BJ (cell line): ENCODE data around the gene MSL3. TPM values are rescaled to one million over a fixed set of nuclear protein-coding genes. Genes with fewer than 3 reads are reported as not detected.

Experiments used
- CTCF ChIA-PET: fragments of 350-600 bp; formaldehyde crosslinking; extraction: SDS; loops from one replicate; lab custom pipeline; 2021; ENCODE audit warnings: antibody characterized with exemption, inconsistent platforms; lab: Yijun Ruan, JAX
- POLR2A ChIA-PET: fragments of 300-600 bp; sonication (Branson Sonifier 250); formaldehyde crosslinking; extraction: SDS; loops from one replicate; lab custom pipeline; 2021; ENCODE audit warnings: antibody characterized with exemption; lab: Charles Lee
- DNase-seq: peaks from one replicate; pipeline ENCODE4 v3.0.0-alpha.2; 2011; ENCODE audit warnings: low read depth
- H3K27me3 ChIP-seq: 2 replicates; pipeline ENCODE4 v1.6.0; 2011; ENCODE audit warnings: low read length; ENCODE audit not compliant: control insufficient read depth, insufficient read depth
- H3K36me3 ChIP-seq: 2 replicates; pipeline ENCODE4 v1.5.1; 2011; ENCODE audit warnings: low read length; ENCODE audit not compliant: control insufficient read depth, insufficient read depth
- H3K4me3 ChIP-seq: 2 replicates; pipeline ENCODE4 v1.5.1; 2011; ENCODE audit warnings: low read depth, mild to moderate bottlenecking, control low read depth, low read length
- polyA plus RNA-seq: library from polyadenylated mRNA; depleted of rRNA; stranded (reverse); fragments of >200 nt; gene quantifications from 2 replicates; pipeline ENCODE4 v1.2.3, GENCODE V29; 2011
- TF ChIP-seq, protein P1 (sequence below): IDR thresholded peaks from 2 replicates; pipeline ENCODE4 v1.5.1; 2011; ENCODE audit warnings: low read depth, mild to moderate bottlenecking, control low read depth, inconsistent platforms, low read length, moderate library complexity; ENCODE audit not compliant: insufficient read depth

MSL3 gene
- polyA plus RNA-seq, 1 experiment = 27.2 TPM

GRCh38 chrX:11745881-11746280 is 12.2 kb upstream of the MSL3 start:
- CTCF ChIA-PET = interaction anchor here (1.2 kb wide), 1 partner anchor 214 kb away, joined by 3 read pairs; no protein-coding TSS in a partner anchor

DNA sequence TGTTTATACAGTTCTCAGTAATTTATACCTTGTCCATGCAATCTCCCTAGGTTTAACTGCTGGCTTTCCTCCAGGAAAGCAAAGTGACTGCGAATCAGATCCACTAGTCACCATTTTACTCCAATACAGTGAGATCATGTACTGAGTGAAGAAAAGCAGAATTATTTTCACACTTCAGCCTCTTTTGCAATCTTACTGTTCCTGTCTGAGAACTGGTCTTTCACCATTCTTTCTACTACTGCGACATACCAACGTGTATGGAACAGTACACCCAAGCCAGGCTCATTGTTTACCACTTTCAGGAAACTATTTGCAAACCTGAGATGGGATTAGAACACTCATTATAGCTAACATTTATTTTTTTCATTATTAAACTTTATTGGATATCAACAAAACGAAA is 8.0 kb upstream of the MSL3 start:
- TF ChIP-seq, protein P1, sequence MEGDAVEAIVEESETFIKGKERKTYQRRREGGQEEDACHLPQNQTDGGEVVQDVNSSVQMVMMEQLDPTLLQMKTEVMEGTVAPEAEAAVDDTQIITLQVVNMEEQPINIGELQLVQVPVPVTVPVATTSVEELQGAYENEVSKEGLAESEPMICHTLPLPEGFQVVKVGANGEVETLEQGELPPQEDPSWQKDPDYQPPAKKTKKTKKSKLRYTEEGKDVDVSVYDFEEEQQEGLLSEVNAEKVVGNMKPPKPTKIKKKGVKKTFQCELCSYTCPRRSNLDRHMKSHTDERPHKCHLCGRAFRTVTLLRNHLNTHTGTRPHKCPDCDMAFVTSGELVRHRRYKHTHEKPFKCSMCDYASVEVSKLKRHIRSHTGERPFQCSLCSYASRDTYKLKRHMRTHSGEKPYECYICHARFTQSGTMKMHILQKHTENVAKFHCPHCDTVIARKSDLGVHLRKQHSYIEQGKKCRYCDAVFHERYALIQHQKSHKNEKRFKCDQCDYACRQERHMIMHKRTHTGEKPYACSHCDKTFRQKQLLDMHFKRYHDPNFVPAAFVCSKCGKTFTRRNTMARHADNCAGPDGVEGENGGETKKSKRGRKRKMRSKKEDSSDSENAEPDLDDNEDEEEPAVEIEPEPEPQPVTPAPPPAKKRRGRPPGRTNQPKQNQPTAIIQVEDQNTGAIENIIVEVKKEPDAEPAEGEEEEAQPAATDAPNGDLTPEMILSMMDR = no peak
- ChIA-PET CTCF (interaction anchor here (1.5 kb wide), 1 partner anchor 13 kb away, joined by 3 read pairs; no protein-coding TSS in a partner anchor), POLR2A (no interaction called here)

More at GRCh38 chrX:11745881-11746280, 12.2 kb upstream of the MSL3 start:
- no peaks in the 10 kb centered on the region for H3K36me3 ChIP-seq
- 0 out of 2 replicates have a peak, but pooled peaks cover 5% of the 10 kb centered on the region for H3K27me3 ChIP-seq
- H3K4me3 ChIP-seq = no peak overlapping the region
- TF ChIP-seq, protein P1 = no peak
- no peak for DNase-seq
- POLR2A ChIA-PET = no interaction called here

DNA sequence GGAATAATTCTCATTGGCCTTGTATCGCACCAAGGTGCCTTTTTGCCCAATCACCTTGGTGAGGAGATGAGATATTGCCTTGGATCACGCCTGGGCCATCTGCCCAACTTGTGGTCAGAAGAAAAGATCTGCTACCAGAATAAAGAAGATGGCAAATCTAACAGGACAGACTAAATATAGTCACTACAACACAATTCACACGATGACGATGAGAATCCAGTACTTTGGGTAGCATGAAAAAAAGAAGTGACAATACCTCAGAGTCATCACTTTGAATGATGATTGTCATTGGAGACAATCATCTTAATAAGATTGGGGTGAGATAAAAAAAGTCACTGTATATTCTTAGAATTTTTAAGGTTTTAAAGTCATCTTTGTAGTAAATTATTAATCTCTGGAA is 7.3 kb upstream of the MSL3 start:
- Histone ChIP-seq H3K27me3 (0 out of 2 replicates have a peak, but pooled peaks cover 5% of the 10 kb centered on the region), H3K36me3 (no peaks in the 10 kb centered on the region), H3K4me3 (no peak overlapping the region)
- ChIA-PET POLR2A (no interaction called here), CTCF (interaction anchor here (1.5 kb wide), 1 partner anchor 13 kb away, joined by 3 read pairs; no protein-coding TSS in a partner anchor)
- no peak for DNase-seq
- TF ChIP-seq, protein P1 = no peak

More for the DNA sequence above, 8.0 kb upstream of the MSL3 start:
- H3K4me3 ChIP-seq = no peak overlapping the region
- H3K27me3 ChIP-seq = 0 out of 2 replicates have a peak, but pooled peaks cover 5% of the 10 kb centered on the region
- no peak for DNase-seq
- H3K36me3 ChIP-seq = no peaks in the 10 kb centered on the region

DNA sequence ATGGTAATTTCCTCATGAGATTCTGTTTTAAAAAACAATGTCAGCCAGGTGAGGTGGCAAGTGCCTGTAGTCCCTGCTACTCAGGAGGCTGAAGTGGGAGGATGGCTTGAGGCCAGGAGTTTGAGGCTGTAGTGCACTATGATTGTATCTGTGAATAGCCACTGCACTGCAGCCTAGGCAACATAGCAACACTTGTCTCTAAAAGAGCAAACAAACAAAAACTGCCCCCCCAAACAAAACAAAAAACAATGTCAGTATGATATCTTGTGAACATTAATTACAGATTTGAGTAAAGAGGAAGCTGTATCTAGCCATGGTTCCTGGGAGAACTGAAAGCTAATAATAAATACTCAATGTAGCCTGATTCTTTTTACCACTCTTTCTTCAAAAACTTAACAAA is 6.8 kb upstream of the MSL3 start:
- ChIA-PET POLR2A (no interaction called here), CTCF (interaction anchor here (1.3 to 1.5 kb wide), 2 partner anchors 12 to 14 kb away, joined by 3 to 5 read pairs; no protein-coding TSS in a partner anchor)
- H3K36me3 ChIP-seq = no peaks in the 10 kb centered on the region
- no peak for DNase-seq
- H3K27me3 ChIP-seq = 0 out of 2 replicates have a peak, but pooled peaks cover 2% of the 10 kb centered on the region
- no peak overlapping the region for H3K4me3 ChIP-seq
- TF ChIP-seq, protein P1 = no peak

DNA sequence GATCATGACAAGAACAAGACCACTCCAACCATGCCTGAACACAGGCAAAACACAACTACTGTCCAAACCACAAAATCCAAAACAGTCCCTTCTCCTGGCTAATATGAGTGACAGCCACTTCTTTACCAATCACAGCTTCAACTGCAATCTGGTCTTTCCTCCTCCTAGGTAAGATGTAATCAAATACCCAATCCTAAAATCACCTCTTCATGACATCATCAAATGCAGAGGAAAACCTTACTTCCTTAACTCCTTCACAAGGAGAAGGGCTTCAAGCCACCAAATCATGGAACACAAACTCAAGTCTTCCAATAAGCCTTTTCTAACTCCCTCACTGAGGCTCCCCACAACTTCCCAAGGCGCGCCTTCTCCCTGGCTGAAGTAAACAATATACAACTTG is 4.4 kb upstream of the MSL3 start:
- ChIA-PET POLR2A (no interaction called here), CTCF (interaction anchor here (0.6 kb wide), 1 partner anchor 16 kb away, joined by 3 read pairs; no protein-coding TSS in a partner anchor)
- no peak overlapping the region for H3K4me3 ChIP-seq
- TF ChIP-seq, protein P1 = no peak
- H3K36me3 ChIP-seq = no peaks in the 10 kb centered on the region
- no peak for DNase-seq
- 0 out of 2 replicates have a peak, but pooled peaks cover 2% of the 10 kb centered on the region for H3K27me3 ChIP-seq
